Measurements from ENCODE around the gene NBDY.
A peak's percentile ranks its signal among the peaks of the same experiment; 100 is the strongest.
"Not testable (repeated sequence)": the region's sequence is repeated elsewhere in the genome, so short reads cannot be mapped to it uniquely, and the experiment has no call there.

The NBDY gene

DNA sequence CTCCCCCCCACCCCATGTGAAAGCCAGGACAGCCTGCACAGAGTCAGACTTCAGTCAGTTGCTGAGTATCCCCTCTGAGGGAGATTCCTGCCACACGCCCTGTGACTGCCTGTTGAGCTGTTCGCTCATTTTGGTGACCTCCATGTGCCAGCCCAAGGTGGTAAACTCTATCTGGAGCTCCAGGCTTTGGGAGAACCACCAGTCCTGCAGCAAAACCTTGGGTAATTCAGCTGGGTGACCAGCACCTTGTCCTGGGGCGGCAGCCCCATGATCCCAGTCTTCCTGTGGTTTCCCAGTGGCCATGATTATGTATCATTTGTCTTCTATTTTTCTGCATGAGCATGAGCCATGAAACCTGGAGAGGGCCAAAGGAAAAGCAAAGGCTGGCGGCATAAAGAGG is 73.4 kb downstream of the NBDY start:
- DNase-seq (ENCODE audit: low read depth), result no peak

DNA sequence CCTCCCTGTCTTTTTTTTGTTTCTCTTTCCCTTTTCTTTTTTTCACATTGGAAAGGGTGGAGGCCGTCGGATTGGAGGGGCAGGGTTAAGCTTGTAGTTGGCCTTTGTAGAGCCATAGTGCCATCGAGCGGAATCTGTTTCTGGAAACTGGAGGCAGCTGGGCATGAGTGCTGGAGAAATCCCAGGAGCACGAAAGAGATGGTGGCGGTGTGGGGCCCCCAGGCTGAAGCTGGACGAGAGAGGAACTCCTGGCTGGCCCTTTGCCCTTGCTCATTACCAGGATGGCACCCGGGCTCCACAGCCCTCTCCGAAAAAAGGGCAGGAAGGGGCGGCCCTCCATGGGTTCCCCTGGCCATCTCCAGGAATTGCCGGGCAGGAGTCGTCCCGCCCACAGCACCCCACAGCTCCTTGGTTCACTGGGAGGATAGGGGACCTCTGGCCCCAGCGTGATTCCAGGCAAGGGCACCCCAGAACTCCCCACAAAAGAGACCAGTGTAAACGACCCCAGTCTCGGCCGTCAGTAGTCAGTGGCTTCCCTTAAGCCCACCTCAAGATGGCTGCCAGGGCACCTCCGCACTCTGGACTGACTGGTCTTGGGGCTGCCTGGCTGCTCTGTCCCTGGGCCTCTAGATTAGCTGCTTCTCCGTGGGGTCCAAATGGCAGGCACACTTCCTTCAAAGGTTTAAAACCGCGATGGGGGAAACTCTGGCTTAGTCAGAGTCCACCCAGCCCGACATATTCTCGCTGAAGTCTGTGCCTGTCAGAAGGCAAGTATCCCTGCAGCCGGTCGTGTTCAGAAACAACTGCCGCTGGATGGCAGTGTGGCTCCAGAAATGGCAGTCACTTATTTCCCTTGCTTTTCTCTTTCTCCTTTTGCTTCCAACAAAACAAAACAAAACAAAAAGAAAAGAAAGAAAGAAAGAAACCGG is 74.1 kb downstream of the NBDY start:
- DNase-seq (ENCODE audit: low read depth), result peak; percentile 70

- DNase-seq (ENCODE audit: low read depth), result no peak
Observed at GRCh38 chrX:56803850-56804681, 75.0 kb downstream of the NBDY start.

GRCh38 chrX:56804867-56805266 is 75.8 kb downstream of the NBDY start:
- DNase-seq (ENCODE audit: low read depth), result no peak

- DNase-seq (ENCODE audit: low read depth), result no peak
Observed at GRCh38 chrX:56805399-56805798, 76.4 kb downstream of the NBDY start.

DNA sequence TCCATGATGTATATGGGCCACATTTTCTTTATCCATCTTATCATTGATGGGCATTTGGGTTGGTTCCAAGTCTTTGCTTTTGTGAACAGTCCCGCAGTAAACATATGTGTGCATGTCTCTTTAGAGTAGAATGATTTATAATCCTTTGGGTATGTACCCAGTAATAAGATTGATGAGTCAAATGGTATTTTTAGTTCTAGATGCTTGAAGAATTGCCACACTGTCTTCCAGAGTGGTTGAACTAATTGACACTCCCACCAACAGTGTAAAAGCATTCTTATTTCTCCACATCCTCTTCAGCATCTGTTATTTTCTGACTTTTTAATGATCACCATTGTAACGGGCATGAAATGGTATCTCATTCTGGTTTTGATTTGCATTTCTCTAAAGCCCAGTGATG is 77.1 kb downstream of the NBDY start:
- not testable (repeated sequence) for DNase-seq (ENCODE audit: low read depth)

- DNase-seq (ENCODE audit: low read depth), result no peak
Observed at GRCh38 chrX:56811599-56811998, 82.6 kb downstream of the NBDY start.

DNA sequence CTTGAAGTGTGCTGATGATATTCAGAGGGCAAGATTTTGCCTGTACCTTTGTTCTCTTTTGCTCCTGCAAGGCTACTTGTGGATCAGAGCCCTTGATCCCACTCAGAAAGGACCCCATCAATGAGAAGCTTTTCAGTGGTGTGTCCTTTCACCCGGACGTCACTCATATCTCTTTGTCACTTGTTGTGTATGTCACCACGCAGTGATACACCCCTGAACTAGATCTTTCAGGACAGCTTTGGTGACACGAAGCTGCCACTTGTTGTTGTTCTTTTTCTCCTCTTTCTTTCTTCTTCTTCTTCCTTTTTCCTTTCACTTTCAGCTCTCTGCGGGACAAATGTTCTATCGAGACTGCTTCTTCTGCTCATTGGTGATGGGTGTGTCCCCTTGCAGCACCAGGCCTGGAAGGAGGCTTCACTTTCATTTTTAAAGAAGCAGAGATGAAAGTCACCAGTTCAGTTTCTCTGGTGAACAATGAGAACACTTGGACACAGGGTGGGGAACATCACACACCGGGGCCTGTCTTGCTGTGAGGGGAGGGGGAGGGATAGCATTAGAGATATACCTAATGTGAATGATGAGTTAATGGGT is 83.6 kb downstream of the NBDY start:
- DNase-seq (ENCODE audit: low read depth), result no peak

GRCh38 chrX:56813318-56813837 is 84.3 kb downstream of the NBDY start:
- DNase-seq (ENCODE audit: low read depth), result peak; percentile 26

DNA sequence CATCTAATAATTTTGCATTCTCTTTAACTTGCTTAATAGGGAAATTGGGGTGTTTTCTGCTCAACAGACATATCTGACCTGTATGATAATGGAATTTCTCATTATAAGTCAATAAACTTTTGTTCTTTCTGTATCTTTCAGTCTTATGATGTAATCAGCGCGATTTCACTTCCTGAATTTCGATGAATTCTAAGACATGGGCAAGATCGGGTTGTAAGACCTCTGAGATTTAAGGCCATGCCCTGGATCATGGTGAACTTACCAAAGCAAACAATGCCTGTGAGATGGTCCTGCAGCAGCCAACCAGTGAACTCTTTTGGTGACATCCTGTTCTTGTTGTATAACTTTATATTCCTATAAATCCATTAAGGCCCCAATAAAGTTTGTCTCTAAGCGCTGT is 88.1 kb downstream of the NBDY start:
- no peak for DNase-seq (ENCODE audit: low read depth)

DNA sequence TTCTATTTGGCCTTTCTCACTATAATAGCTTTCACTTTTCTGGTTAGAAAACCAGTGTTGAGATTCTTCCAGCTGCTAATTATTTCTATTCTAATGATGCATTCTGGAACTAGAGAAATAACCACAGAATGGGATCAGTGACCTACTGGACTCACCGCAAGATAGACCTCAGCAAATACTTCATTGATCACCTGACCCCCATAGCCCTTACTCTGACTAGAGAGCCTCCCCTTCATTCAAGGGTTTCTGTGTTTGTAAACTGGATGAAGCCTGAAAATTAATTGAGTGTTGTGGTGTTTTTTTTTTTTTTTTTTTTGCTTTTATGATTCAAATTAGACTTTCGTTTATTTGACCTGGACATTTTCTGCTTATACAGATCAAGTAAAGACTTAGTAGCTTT is 97.0 kb downstream of the NBDY start:
- no peak for DNase-seq (ENCODE audit: low read depth)

GRCh38 chrX:56833626-56834025 is 104.6 kb downstream of the NBDY start:
- no peak for DNase-seq (ENCODE audit: low read depth)

DNA sequence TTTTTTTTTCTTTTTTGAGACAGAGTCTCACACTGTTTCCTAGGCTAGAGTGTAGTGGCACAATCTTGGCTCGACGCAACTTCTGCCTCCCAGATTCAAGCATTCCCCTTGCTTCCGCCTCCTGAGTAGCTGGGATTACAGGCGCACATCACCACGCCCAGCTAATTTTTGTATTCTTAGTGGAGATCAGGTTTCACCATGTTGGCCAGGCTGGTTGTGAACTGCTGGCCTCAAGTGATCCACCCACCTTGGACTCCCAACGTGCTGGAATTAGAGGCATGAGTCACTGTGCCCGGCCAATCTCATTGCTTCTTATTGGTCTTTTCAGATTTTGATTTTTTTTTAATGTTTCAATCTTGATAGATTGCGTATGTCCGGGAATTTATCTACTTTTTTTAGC is 124.4 kb downstream of the NBDY start:
- DNase-seq (ENCODE audit: low read depth), result no peak

- DNase-seq (ENCODE audit: low read depth), result no peak
Observed at GRCh38 chrX:56857042-56857441, 128.0 kb downstream of the NBDY start.

DNA sequence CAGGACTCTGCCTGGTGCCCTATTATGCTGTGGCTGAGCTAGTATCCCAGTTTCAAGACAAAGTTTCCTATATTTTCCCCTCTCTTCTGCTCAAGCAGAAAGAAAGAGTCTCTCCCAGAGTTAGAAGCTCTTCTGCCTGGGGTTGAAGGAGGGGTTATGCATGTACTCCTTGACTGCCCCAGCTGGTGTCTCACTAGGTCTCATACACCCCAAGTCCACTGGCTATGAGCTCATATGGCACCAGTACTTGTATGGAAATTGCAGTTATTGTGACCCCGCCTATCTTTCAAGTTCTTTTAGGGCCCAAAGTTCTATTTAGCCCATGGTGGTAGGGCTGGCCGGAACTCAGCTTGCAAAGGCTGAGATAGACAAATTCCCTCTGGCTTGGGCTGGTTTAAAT is 131.8 kb downstream of the NBDY start:
- no peak for DNase-seq (ENCODE audit: low read depth)

Data from T follicular helper cell (primary cell).